ENCODE results near the gene TGFBR2.
A peak's percentile ranks its signal among the peaks of the same experiment; 100 is the strongest.

DNA sequence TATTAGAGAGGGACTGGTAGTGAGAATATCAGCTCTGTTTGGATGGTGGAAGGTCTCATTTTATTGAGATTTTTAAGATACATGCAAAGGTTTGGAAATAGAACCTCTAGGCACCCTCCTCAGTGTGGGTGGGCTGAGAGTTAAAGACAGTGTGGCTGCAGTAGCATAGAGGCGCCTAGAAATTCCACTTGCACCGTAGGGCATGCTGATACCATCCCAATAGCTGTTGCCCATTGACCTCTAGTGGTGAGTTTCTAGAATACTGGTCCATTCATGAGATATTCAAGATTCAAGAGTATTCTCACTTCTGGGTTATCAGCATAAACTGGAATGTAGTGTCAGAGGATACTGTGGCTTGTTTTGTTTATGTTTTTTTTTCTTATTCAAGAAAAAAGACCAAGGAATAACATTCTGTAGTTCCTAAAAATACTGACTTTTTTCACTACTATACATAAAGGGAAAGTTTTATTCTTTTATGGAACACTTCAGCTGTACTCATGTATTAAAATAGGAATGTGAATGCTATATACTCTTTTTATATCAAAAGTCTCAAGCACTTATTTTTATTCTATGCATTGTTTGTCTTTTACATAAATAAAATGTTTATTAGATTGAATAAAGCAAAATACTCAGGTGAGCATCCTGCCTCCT is 87.2 kb downstream of the TGFBR2 start:
- TF ChIP-seq, protein P1, sequence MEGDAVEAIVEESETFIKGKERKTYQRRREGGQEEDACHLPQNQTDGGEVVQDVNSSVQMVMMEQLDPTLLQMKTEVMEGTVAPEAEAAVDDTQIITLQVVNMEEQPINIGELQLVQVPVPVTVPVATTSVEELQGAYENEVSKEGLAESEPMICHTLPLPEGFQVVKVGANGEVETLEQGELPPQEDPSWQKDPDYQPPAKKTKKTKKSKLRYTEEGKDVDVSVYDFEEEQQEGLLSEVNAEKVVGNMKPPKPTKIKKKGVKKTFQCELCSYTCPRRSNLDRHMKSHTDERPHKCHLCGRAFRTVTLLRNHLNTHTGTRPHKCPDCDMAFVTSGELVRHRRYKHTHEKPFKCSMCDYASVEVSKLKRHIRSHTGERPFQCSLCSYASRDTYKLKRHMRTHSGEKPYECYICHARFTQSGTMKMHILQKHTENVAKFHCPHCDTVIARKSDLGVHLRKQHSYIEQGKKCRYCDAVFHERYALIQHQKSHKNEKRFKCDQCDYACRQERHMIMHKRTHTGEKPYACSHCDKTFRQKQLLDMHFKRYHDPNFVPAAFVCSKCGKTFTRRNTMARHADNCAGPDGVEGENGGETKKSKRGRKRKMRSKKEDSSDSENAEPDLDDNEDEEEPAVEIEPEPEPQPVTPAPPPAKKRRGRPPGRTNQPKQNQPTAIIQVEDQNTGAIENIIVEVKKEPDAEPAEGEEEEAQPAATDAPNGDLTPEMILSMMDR (IDR thresholded peaks at IDR 0.05; ENCODE audit: low read depth, low read length) = peak; percentile 95
- no peak for TF ChIP-seq EZH2phosphoT487 (IDR thresholded peaks at IDR 0.05; ENCODE audit: low read depth)
